HEK293 (cell line): ENCODE data around the gene AMACR.

Experiments used
- IKZF3 ChIP-seq: fragments of 450-650 bp; IDR thresholded peaks from 2 replicates; pipeline ENCODE4 v1.5.0; 2018; ENCODE audit warnings: missing biosample characterization, mild to moderate bottlenecking, missing genetic modification characterization, moderate library complexity
- ZNF132 ChIP-seq: fragments of 450-650 bp; formaldehyde crosslinking; IDR thresholded peaks from 2 replicates; pipeline ENCODE4 v1.5.1; 2017; ENCODE audit warnings: missing biosample characterization, missing genetic modification characterization, borderline replicate concordance
- ZNF223 ChIP-seq: fragments of 450-650 bp; formaldehyde crosslinking; IDR thresholded peaks from 2 replicates; pipeline ENCODE4 v1.5.1; 2016; ENCODE audit warnings: missing biosample characterization, missing genetic modification characterization
- ZSCAN30 ChIP-seq: fragments of 450-650 bp; IDR thresholded peaks from 2 replicates; pipeline ENCODE4 v1.5.1; 2018; ENCODE audit warnings: missing biosample characterization, mild to moderate bottlenecking, missing genetic modification characterization, moderate library complexity
- TF ChIP-seq, protein P1 (sequence below): fragments of 450-650 bp; formaldehyde crosslinking; IDR thresholded peaks from 2 replicates; pipeline ENCODE4 v1.5.1; 2016; ENCODE audit warnings: missing biosample characterization, missing genetic modification characterization
- TF ChIP-seq, protein P2 (sequence below): fragments of 450-650 bp; formaldehyde crosslinking; IDR thresholded peaks from 2 replicates; pipeline ENCODE4 v1.5.1; 2016; ENCODE audit warnings: missing biosample characterization, missing genetic modification characterization
- TF ChIP-seq, protein P3 (sequence below): fragments of 450-650 bp; formaldehyde crosslinking; IDR thresholded peaks from 2 replicates; pipeline ENCODE4 v1.5.1; 2016; ENCODE audit warnings: missing biosample characterization, missing genetic modification characterization

DNA sequence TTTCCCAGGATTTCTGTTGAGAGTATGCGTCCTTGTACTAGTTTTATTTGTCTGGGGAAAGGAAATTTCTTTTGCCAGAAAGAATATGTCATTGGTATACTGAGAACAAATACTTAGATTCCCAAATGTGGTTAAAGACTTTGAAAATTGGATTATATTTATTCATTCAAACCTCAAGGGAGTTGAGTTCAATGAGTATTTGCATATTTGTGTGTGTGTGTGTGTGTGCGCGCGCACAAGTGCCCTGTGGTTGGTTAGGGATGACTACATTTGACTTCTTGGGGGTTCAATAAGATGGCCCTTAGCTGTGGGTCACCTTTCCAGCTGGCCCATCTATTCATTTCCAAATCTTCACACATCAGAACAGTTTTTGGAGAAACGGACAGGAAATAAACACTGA, 66.8 kb downstream of the AMACR start:
- TF ChIP-seq, protein P1, sequence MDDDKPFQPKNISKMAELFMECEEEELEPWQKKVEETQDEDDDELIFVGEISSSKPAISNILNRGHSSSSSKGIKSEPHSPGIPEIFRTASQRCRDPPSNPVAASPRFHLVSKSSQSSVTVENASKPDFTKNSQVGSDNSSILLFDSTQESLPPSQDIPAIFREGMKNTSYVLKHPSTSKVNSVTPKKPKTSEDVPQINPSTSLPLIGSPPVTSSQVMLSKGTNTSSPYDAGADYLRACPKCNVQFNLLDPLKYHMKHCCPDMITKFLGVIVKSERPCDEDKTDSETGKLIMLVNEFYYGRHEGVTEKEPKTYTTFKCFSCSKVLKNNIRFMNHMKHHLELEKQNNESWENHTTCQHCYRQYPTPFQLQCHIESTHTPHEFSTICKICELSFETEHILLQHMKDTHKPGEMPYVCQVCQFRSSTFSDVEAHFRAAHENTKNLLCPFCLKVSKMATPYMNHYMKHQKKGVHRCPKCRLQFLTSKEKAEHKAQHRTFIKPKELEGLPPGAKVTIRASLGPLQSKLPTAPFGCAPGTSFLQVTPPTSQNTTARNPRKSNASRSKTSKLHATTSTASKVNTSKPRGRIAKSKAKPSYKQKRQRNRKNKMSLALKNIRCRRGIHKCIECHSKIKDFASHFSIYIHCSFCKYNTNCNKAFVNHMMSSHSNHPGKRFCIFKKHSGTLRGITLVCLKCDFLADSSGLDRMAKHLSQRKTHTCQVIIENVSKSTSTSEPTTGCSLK (tag by site-specific recombination): no peak
- TF ChIP-seq, protein P2, sequence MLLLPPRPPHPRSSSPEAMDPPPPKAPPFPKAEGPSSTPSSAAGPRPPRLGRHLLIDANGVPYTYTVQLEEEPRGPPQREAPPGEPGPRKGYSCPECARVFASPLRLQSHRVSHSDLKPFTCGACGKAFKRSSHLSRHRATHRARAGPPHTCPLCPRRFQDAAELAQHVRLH (tag by site-specific recombination): no peak
- TF ChIP-seq, protein P3, sequence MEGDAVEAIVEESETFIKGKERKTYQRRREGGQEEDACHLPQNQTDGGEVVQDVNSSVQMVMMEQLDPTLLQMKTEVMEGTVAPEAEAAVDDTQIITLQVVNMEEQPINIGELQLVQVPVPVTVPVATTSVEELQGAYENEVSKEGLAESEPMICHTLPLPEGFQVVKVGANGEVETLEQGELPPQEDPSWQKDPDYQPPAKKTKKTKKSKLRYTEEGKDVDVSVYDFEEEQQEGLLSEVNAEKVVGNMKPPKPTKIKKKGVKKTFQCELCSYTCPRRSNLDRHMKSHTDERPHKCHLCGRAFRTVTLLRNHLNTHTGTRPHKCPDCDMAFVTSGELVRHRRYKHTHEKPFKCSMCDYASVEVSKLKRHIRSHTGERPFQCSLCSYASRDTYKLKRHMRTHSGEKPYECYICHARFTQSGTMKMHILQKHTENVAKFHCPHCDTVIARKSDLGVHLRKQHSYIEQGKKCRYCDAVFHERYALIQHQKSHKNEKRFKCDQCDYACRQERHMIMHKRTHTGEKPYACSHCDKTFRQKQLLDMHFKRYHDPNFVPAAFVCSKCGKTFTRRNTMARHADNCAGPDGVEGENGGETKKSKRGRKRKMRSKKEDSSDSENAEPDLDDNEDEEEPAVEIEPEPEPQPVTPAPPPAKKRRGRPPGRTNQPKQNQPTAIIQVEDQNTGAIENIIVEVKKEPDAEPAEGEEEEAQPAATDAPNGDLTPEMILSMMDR: no peak
- no peak for TF ChIP-seq ZSCAN30 (tag by site-specific recombination)
- TF ChIP-seq ZNF132 (tag by site-specific recombination): no peak
- no peak for TF ChIP-seq ZNF223
- no peak for TF ChIP-seq IKZF3 (tag by site-specific recombination)
